Measurements from ENCODE around the gene DENND4A.

DENND4A gene

DNA sequence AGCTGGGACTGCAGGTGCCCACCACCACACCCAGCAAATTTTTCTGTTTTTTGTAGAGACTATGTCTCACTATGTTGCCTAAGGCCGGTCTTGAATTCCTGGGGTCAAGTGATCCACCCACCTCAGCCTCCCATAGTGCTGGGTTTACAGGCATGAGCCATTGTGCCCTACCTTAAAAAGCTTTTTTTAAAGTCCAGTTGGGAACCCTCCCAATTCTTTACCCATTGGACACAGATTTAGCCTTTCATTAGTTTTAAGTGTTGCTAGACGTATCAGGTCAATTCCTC lies 1.7 kb upstream of the DENND4A start:
- Histone ChIP-seq H3K4me3 (no peak overlapping the region), H3K27ac (no peak overlapping the region)
- TF ChIP-seq, protein P1, sequence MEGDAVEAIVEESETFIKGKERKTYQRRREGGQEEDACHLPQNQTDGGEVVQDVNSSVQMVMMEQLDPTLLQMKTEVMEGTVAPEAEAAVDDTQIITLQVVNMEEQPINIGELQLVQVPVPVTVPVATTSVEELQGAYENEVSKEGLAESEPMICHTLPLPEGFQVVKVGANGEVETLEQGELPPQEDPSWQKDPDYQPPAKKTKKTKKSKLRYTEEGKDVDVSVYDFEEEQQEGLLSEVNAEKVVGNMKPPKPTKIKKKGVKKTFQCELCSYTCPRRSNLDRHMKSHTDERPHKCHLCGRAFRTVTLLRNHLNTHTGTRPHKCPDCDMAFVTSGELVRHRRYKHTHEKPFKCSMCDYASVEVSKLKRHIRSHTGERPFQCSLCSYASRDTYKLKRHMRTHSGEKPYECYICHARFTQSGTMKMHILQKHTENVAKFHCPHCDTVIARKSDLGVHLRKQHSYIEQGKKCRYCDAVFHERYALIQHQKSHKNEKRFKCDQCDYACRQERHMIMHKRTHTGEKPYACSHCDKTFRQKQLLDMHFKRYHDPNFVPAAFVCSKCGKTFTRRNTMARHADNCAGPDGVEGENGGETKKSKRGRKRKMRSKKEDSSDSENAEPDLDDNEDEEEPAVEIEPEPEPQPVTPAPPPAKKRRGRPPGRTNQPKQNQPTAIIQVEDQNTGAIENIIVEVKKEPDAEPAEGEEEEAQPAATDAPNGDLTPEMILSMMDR (IDR thresholded peaks at IDR 0.05) = no peak
- DNase-seq (ENCODE audit: low spot score) = no peak

DNA sequence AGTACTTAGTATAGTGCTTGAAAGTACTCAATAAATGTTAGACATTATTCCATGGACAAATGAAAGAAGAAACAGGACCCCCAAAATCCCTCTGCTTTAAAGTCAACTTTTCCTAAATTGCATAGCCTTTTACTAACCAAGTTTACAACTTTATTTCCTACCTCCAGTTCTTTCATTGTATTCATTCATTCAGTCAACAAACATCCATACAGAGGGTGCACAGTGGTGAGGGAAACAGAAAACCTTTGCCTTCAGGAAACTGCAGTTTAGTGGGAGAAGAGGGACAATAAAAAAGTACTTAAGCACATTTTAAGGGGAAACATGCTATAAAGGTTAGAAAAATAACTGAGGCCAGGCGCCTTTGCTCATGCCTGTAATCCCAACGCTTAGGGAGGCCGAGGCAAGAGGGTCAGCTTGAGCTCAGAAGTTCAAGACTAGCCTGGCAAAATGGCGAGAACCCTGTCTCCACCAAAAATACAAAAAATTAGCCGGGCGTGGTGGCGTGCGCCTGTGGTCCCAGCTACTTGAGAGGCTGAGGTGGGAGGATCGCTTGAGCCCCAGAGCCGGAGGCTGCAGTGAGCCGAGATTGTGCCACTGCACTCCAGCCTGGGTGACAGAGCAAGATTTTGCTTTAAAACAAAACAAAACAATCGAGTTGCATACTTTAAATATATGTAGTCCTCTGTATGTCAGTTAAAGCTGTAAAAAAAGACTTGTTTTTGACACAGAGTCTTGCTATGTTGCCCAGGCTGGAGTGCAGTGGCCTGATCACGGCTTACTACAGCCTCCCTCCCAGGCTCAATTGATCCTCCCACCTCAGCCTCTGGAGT lies 1.1 kb upstream of the DENND4A start:
- Histone ChIP-seq H3K27ac (peak overlapping the region; percentile 99 to 100), H3K4me3 (peak overlapping the region; percentile 95)
- TF ChIP-seq, protein P1 (IDR thresholded peaks at IDR 0.05) = no peak
- DNase-seq (ENCODE audit: low spot score) = no peak

DNA sequence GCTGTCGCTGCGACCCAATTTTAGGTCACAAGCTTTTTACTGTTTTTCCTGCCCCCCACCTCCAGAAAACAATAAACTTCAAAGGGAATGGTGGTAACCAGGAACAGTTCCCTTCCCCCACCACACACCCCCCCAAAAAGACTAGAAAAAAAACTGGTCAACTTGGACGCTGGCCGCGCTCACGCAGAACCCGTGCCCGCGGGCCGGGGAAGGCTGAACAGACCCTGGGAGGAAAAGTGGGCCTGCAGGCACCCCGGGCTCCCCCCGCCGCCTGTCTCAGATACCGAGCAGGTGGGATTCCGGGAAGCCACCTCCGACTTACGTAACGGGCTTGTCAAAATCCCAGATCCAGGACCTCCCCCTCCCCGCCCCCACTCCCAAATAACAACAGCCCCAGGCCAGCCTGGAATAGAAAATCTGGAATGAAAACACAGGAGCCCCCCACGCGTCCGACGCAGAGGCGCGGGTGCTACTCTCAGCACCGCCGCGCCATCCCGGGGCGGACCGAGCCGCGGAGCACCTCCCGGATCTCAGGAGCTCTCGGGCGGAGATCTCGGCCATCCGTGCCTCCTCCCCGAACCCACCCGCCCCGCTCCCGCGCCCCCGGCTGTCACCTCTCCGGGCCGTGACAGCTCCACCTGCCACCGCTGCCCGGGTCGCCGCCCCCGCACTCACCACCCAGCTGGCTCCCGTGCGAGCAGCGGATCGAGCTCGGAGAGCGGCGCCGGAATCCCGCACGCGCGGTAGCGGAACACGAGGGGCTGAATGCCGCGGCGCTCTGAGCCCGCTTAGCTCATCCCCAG lies 557 bp downstream of the DENND4A start:
- H3K4me3 ChIP-seq = peak overlapping the region; percentile 95
- TF ChIP-seq, protein P1 (IDR thresholded peaks at IDR 0.05) = no peak
- peak; percentile 87 for DNase-seq (ENCODE audit: low spot score)
- peak overlapping the region; percentile 99 to 100 for H3K27ac ChIP-seq

DNA sequence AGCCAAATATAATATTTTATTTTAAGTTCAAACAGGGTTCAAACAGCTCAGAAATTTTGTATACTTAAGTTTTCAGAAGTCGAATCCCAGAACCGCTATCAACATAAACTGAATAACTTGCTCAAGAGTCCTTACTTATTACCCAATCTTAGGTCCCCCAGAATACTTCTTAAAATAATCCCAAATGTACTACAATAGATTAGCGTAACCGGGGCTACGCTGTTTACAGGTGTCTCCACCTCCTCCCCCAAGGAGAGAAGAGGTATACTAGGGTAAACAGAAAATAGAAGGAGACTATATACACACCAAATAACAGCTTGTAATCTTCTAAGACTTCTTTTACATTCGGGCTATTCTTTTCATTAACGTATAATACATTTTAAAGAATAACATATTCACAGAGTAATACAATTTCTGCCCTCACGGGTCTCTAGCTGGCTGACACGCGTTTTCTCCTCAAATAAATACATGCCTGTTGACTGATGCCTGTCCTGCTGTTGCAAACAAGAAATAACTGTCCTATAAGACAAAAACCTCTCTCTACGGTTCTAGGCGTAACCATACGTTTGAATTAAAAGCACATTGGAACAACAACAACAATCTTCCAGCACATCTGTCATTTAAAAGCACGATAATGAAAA lies 1.3 kb downstream of the DENND4A start:
- TF ChIP-seq, protein P1 (IDR thresholded peaks at IDR 0.05) = no peak
- no peak for DNase-seq (ENCODE audit: low spot score)
- H3K27ac ChIP-seq = peak overlapping the region; percentile 99 to 100

DNA sequence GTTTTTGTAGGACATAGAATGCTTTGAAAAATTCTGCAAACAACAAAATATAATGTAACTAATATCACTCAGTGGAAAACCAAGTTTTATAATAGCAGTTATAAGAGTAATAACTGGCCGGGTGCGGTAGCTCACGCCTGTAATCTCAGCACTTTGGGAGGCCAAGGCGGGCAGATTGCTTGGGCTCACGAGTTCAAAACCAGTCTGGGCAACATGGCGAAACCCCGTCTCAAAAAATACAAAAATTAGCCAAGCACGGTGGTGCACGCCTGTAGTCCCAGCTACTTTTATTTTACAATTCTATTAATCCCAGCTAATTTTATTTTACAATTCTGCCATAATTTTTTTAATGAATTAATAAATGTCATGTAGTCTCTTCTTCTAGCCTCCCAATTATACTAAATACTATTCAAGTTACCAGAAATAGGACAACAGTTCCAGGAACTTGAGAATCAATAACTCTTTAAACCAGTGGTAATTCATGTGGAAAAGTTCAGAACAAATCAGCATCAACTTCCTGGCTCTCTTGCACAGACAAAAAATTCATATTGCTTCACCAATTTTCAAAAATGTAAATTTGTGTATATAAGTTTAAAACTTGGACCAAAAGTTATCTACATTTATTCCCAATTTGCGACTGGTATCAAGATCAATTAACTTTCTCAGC lies 2.2 kb downstream of the DENND4A start:
- no peak overlapping the region for H3K27ac ChIP-seq
- no peak for DNase-seq (ENCODE audit: low spot score)
- H3K4me3 ChIP-seq = peak overlapping the region; percentile 95
- TF ChIP-seq, protein P1 (IDR thresholded peaks at IDR 0.05) = no peak

More for the DNA sequence above, 1.3 kb downstream of the DENND4A start:
- peak overlapping the region; percentile 95 for H3K4me3 ChIP-seq

DNA sequence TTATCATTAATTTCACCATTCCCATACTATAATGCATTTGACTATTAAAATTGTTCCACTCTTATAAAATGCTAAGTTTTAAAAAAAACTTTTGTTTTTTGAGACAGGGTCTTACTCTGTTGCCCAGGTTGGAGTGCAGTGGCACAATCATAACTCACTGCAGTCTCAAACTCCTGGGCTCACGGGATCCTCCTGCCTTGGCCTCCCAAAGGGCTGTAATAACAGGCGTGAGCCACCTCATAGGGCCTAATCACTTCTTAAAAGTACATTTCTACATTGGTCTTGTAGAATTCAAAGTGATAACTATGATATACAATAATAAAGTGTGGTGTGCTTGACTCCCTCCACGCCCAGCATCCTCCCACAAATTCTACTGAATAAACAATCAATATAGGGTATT lies 3.0 kb downstream of the DENND4A start:
- TF ChIP-seq, protein P1 (IDR thresholded peaks at IDR 0.05) = no peak
- Histone ChIP-seq H3K27ac (no peak overlapping the region), H3K4me3 (no peak overlapping the region)

More for the DNA sequence above, 3.0 kb downstream of the DENND4A start:
- no peak for DNase-seq (ENCODE audit: low spot score)

Measured in coronary artery (tissue), 2 donors.